ENCODE measurements around the gene INTS1.

Gene INTS1

DNA sequence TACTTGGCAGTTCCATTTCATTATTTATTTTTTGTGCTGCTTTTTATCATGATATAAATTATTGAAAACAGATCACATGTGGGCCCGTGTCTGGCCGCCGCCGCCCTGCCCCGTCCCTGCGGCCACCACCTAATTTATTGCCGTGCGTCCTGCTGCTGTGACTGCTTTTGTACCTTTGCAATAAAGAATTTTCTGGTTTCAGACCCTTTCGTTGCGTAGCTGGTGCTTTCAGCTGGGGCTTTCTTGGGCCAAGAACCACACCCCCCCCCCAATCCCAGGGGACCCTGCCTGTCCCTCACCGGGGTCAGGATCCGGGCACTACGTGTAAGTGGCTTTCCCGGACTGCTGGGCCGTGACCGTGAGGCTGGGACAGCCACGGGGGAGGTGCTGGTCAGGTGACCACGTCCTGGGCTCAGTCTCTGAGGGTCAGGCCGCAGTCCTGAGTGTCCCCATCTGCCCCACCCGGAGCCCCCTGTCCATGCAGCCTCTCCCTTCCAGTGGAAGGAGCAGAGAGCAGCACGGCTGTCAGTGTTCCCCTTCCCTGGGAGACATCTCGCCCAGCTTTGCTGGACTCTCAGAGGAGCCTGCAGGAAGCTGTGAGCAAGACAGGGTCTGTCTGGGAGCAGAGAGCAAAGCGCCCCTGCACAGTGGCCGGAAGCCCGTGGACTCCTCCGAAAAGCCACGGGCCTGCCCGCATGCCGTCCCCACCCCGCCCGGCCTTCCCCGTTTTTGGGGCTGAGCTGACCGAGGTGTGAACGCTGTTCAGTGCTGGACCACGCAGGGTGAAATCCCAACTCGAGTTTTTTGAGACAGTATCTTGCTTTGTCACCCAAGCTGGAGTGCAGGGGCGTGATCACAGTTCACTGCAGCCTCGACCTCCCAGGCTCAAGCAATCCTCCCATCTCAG is 38.9 kb upstream of the INTS1 start:
- no peak overlapping the region for H2AFZ ChIP-seq (ENCODE audit: low read length)
- H3K27me3 ChIP-seq (ENCODE audit: insufficient read depth, low read length): no peaks in the 10 kb centered on the region
- no peaks in the 10 kb centered on the region for H3K4me1 ChIP-seq (ENCODE audit: insufficient read depth, low read length, severe bottlenecking)
- H3K9me3 ChIP-seq (ENCODE audit: low read length): no peaks in the 10 kb centered on the region
- no peaks in the 10 kb centered on the region for H3F3A ChIP-seq (ENCODE audit: insufficient read depth, low read length)
- no peaks in the 10 kb centered on the region for H3K9me2 ChIP-seq (ENCODE audit: low read depth, low read length)
- H3K36me3 ChIP-seq (ENCODE audit: insufficient read depth, low read length): peaks cover 48% of the 10 kb centered on the region
- H3K4me3 ChIP-seq (ENCODE audit: low read depth, low read length, poor library complexity, severe bottlenecking): no peak overlapping the region
- H3K27ac ChIP-seq (ENCODE audit: low read depth, low read length, poor library complexity, severe bottlenecking): no peak overlapping the region
- H3K79me2 ChIP-seq (ENCODE audit: insufficient read depth, low read length): no peaks in the 10 kb centered on the region
- TF ChIP-seq EZH2 (IDR thresholded peaks at IDR 0.05; ENCODE audit: borderline replicate concordance, low read length): no peak
- TF ChIP-seq, protein P1, sequence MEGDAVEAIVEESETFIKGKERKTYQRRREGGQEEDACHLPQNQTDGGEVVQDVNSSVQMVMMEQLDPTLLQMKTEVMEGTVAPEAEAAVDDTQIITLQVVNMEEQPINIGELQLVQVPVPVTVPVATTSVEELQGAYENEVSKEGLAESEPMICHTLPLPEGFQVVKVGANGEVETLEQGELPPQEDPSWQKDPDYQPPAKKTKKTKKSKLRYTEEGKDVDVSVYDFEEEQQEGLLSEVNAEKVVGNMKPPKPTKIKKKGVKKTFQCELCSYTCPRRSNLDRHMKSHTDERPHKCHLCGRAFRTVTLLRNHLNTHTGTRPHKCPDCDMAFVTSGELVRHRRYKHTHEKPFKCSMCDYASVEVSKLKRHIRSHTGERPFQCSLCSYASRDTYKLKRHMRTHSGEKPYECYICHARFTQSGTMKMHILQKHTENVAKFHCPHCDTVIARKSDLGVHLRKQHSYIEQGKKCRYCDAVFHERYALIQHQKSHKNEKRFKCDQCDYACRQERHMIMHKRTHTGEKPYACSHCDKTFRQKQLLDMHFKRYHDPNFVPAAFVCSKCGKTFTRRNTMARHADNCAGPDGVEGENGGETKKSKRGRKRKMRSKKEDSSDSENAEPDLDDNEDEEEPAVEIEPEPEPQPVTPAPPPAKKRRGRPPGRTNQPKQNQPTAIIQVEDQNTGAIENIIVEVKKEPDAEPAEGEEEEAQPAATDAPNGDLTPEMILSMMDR (IDR thresholded peaks at IDR 0.05; ENCODE audit: low read length): no peak
- no peaks in the 10 kb centered on the region for H4K20me1 ChIP-seq (ENCODE audit: insufficient read depth, low read length)
- H3K9ac ChIP-seq (ENCODE audit: low read length): no peak overlapping the region
- H3K4me2 ChIP-seq (ENCODE audit: low read length): no peak overlapping the region

DNA sequence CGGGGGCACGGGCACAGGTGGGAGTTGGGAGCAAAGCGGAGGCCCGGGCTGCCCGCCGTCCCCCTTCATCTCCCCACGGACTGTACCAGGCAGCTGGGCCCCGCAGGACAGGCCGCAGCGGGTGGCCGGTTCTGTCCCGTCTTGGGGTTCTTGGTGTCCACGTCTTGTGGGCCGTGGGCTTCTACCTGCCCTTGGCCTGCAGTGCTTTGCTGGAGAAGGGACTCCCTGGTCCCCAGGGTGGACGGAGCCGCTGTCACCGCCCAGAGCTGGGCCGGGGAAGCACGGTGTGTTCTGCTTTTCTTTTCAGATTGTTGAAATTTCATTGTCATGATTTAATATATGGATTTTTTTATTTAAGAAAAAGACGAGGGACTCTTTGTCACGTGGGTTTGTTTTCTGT is 38.1 kb upstream of the INTS1 start:
- H3K4me2 ChIP-seq (ENCODE audit: low read length): no peak overlapping the region
- no peak overlapping the region for H2AFZ ChIP-seq (ENCODE audit: low read length)
- H3K4me3 ChIP-seq (ENCODE audit: low read depth, low read length, poor library complexity, severe bottlenecking): no peak overlapping the region
- no peaks in the 10 kb centered on the region for H3K79me2 ChIP-seq (ENCODE audit: insufficient read depth, low read length)
- no peaks in the 10 kb centered on the region for H3K9me2 ChIP-seq (ENCODE audit: low read depth, low read length)
- no peaks in the 10 kb centered on the region for H4K20me1 ChIP-seq (ENCODE audit: insufficient read depth, low read length)
- H3K9ac ChIP-seq (ENCODE audit: low read length): no peak overlapping the region
- no peaks in the 10 kb centered on the region for H3F3A ChIP-seq (ENCODE audit: insufficient read depth, low read length)
- H3K27ac ChIP-seq (ENCODE audit: low read depth, low read length, poor library complexity, severe bottlenecking): no peak overlapping the region
- peaks cover 6% of the 10 kb centered on the region for H3K4me1 ChIP-seq (ENCODE audit: insufficient read depth, low read length, severe bottlenecking)
- H3K27me3 ChIP-seq (ENCODE audit: insufficient read depth, low read length): no peaks in the 10 kb centered on the region
- H3K9me3 ChIP-seq (ENCODE audit: low read length): no peaks in the 10 kb centered on the region
- H3K36me3 ChIP-seq (ENCODE audit: insufficient read depth, low read length): peaks cover 51% of the 10 kb centered on the region
- TF ChIP-seq, protein P1 (IDR thresholded peaks at IDR 0.05; ENCODE audit: low read length): no peak
- no peak for TF ChIP-seq EZH2 (IDR thresholded peaks at IDR 0.05; ENCODE audit: borderline replicate concordance, low read length)

DNA sequence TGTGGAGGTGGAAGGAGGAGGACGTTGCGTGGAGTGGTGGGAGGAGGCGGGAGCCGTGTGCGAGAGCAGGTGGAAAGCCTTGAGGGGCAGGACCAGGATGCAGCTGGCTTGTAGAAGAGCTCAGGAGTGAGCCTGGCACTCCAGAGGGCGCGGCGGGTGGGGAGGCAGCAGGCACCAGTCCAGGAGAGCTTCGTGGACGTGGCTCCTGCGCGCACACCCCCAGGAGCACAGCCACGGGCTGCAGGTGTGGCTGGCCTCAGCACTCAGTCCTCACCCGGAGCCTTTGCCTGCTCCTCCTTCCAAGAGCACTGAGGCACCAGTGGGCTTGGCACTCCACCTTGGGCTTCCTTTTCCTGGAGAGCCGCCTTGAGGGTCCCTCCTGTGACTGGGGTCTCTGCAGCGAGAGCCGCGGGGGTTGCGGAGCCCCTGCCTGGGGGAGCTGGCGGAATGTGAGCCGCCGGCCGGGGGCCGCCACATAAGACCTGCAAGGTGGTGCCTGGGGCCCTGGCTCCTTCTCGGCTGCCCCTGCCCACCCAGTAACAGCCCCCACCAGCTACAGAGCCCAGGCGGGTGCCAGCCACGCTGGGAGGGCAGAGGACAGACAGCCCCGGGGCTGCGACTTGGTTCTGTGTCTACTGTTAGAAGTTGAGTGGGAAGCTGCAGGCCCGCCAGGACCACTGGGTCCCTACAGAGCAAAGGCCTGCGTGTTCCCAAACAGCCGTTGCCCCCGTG is 37.4 kb upstream of the INTS1 start:
- H3K9me2 ChIP-seq (ENCODE audit: low read depth, low read length): no peaks in the 10 kb centered on the region
- H3K9ac ChIP-seq (ENCODE audit: low read length): no peak overlapping the region
- H3K27ac ChIP-seq (ENCODE audit: low read depth, low read length, poor library complexity, severe bottlenecking): no peak overlapping the region
- no peaks in the 10 kb centered on the region for H3K27me3 ChIP-seq (ENCODE audit: insufficient read depth, low read length)
- no peaks in the 10 kb centered on the region for H3F3A ChIP-seq (ENCODE audit: insufficient read depth, low read length)
- H3K4me2 ChIP-seq (ENCODE audit: low read length): no peak overlapping the region
- no peak overlapping the region for H3K4me3 ChIP-seq (ENCODE audit: low read depth, low read length, poor library complexity, severe bottlenecking)
- TF ChIP-seq EZH2 (IDR thresholded peaks at IDR 0.05; ENCODE audit: borderline replicate concordance, low read length): no peak
- TF ChIP-seq, protein P1 (IDR thresholded peaks at IDR 0.05; ENCODE audit: low read length): no peak
- H3K4me1 ChIP-seq (ENCODE audit: insufficient read depth, low read length, severe bottlenecking): peaks cover 6% of the 10 kb centered on the region
- H3K9me3 ChIP-seq (ENCODE audit: low read length): no peaks in the 10 kb centered on the region
- H3K79me2 ChIP-seq (ENCODE audit: insufficient read depth, low read length): no peaks in the 10 kb centered on the region
- no peaks in the 10 kb centered on the region for H4K20me1 ChIP-seq (ENCODE audit: insufficient read depth, low read length)
- H2AFZ ChIP-seq (ENCODE audit: low read length): no peak overlapping the region
- H3K36me3 ChIP-seq (ENCODE audit: insufficient read depth, low read length): peaks cover 51% of the 10 kb centered on the region

Measured in OCI-LY1 (cell line).